AG10803 (cell line): ENCODE results near the gene PTPRE.

Experiments
- DNase-seq: peaks from one replicate; pipeline ENCODE4 v3.0.0; 2010; ENCODE audit warnings: low read depth
- H3K4me3 ChIP-seq: 2 replicates; pipeline ENCODE4 v1.5.1; 2011; ENCODE audit warnings: mild to moderate bottlenecking, low read length, control low read depth
- TF ChIP-seq, protein P1 (sequence below): conservative IDR thresholded peaks from 2 replicates; pipeline ENCODE4 v1.5.1; 2011; ENCODE audit warnings: mild to moderate bottlenecking, low read length, control low read depth, inconsistent platforms

Gene PTPRE

DNA sequence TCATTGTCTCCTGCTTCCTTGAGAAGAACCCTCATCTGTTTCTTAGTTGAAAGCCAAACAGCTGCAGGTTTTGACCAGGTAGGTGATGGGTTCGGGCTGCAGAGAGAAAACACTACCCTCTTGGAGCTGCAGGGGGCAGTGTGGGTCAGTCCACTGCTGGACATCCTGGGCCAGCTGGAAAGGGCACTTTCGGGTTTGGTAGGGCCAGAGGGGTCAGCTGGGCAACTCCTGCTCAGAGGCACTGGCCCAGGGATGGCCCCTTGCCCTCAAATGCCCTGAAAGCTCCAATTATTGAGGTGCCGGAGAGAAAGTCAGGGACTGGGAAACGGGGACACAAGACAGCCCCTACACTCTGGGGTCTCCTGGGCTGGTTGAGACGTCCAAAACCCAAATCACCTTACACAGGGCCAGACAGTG, 128.7 kb downstream of the PTPRE start:
- H3K4me3 ChIP-seq = no peak overlapping the region
- TF ChIP-seq, protein P1, sequence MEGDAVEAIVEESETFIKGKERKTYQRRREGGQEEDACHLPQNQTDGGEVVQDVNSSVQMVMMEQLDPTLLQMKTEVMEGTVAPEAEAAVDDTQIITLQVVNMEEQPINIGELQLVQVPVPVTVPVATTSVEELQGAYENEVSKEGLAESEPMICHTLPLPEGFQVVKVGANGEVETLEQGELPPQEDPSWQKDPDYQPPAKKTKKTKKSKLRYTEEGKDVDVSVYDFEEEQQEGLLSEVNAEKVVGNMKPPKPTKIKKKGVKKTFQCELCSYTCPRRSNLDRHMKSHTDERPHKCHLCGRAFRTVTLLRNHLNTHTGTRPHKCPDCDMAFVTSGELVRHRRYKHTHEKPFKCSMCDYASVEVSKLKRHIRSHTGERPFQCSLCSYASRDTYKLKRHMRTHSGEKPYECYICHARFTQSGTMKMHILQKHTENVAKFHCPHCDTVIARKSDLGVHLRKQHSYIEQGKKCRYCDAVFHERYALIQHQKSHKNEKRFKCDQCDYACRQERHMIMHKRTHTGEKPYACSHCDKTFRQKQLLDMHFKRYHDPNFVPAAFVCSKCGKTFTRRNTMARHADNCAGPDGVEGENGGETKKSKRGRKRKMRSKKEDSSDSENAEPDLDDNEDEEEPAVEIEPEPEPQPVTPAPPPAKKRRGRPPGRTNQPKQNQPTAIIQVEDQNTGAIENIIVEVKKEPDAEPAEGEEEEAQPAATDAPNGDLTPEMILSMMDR = peak; percentile 91
- peak; percentile 9 for DNase-seq

DNA sequence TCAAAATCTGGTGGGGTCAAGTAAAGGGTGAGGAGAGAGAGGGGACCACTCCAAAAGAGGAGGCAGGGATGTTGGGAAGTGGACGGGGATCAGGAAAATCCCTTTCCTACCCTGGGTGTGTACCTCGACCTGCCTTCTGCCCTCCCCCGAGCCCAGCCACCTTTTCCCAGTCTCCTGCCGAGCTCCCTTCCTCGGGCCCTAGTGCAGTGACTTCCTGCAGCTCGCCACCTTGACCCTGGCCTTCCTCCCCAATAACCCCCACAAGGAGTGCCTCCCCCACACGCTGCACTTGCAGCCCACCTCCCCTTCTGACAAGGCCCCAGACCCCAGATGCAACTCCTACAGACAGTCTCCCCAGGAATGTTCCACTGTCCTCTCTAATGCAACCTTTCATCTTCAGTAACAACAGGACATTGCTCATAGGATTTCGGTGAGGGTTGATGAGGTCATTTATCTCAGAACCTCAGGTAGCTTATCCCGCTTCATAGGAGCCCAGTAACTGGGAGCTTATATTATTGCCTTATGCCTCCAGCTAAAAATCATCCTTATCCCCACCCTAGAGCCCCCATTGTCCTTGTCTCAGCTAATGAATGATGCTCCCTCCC, 129.2 kb downstream of the PTPRE start:
- TF ChIP-seq, protein P1 = no peak
- DNase-seq = no peak
- H3K4me3 ChIP-seq = no peak overlapping the region

DNA sequence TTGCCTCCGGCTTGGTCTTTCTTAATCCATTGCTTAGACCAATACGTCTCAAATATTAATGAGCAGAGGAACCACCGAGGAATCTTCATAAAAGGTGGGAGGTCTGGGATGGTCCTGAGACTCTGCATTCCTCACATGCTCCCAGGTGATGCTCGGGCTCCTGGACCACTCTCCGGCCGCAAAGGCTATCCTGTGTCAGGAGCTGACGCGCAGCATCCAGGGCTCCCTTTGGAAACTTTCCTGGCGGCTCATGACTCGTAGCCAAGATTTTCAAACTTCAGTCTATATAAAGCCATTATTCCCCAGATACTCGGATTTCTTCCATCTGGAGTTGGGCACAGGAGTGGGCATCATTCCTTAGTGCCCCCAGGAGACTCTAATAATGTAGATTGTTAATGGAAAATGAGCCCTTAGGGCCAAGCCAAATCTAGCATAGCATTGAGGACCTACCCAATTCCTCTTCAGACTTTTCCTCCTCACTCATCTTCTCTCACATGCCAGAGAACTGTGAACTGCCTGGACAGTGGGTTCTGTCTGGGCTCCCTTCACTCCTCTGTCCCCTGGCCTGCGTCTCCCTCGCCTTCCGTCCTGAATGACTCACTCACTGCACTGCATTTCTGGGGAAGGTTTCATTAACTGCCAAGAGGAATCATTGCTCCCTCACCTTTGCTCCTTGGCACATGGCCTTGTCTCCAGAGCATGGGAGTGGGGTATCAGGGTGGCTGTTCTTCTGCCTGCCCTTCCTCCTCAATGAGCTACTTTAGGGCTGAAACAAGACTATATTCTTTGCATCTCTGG, 130.0 kb downstream of the PTPRE start:
- TF ChIP-seq, protein P1 = no peak
- peak; percentile 7 for DNase-seq
- no peak overlapping the region for H3K4me3 ChIP-seq

DNA sequence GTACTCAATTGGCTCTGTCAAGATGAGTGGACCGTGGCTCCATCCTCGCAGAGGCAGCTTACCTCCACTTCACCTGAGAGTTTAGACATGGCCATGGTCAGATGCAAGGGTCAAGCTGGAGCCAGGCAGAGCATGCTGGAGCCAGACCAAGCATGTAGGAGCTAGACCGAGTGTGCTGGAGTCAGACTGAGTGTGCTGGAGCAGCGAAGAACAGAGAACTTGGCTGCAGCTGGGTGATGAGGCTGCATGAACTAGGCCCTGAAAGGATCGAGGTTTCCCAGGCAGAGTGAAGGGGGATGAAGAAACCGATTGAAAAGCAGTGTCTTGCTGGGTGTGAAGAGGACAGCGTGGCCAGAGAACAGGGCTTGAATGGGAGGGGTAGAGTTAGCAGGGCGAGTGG, 133.2 kb downstream of the PTPRE start:
- H3K4me3 ChIP-seq = no peak overlapping the region
- TF ChIP-seq, protein P1 = no peak
- DNase-seq = no peak

DNA sequence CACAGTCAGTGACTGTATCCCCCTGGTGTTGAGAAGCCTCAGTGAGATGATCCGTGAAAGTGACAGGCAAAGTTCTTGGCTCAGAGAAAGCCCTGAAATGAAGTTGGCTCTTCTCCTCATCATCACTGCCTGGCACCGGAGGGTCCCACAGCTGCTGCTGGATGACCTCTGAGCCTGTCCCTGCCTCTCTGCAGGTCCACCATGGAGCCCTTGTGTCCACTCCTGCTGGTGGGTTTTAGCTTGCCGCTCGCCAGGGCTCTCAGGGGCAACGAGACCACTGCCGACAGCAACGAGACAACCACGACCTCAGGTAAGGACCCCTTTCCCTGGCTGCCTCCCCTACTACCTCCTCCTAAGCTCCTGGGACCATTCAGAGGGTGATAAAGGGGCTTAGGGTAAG, 133.8 kb downstream of the PTPRE start:
- H3K4me3 ChIP-seq = no peak overlapping the region
- TF ChIP-seq, protein P1 = no peak
- no peak for DNase-seq

DNA sequence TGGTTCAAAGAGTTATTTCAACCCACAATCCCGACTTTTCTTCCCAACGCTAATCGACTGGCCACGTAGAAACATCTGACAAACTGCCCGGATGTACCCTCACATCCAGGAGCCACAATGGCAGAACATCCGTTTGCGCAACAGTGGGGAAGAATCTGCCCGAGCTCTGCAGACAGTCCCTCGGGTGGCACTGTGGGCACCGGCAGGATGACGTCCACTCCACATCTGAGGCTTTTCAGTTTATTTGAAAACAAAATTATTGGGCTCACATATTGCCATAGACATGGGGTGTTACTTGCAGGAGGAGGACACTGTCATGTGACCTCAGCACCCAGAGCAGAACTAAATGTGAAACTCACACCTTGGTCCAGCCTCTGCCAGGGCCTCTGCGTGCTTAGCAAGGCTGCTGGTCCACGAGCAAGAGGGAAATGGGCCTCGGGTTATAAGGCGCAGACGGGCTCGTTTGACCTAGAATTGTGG, 135.3 kb downstream of the PTPRE start:
- H3K4me3 ChIP-seq = no peak overlapping the region
- TF ChIP-seq, protein P1 = no peak
- DNase-seq = no peak
